ENCODE measurements around the gene UBL7.

DNA sequence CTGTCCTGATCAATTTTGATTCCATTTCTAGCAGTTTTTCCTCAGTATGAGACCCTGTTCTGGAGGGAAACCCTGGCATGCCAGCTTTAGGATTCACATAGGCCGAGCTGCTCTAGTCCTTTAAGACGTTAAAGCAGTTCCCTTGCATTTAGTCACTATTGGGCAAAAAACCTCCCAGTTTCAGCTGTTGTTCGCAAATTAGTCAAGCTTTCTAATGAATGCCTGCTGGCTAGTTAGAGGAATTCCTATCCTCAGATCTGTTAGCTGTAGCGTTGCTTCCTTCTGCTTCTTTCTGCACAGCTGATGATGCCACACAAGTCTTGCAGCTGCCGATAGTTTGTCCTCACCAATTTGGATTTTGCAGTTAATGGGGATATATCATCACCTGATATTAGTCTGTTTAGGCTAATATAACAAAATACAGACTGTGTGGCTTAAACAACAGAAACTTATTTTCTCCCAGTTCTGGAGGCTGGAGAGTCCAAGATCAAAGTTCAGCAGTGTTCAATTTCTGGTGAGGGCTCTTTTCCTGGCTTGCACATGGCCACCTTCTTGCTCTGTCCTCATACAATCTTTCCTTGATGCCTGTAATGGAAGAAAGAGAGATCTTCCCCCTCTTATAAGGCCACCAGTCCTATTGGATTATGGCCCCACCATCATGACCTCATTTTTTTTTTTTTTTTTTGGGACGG, 7.5 kb upstream of the UBL7 start:
- TF ChIP-seq POLR2AphosphoS5 (IDR thresholded peaks at IDR 0.05) (no peak), POLR2A (IDR thresholded peaks at IDR 0.05) (no peak)
- TF ChIP-seq, protein P1, sequence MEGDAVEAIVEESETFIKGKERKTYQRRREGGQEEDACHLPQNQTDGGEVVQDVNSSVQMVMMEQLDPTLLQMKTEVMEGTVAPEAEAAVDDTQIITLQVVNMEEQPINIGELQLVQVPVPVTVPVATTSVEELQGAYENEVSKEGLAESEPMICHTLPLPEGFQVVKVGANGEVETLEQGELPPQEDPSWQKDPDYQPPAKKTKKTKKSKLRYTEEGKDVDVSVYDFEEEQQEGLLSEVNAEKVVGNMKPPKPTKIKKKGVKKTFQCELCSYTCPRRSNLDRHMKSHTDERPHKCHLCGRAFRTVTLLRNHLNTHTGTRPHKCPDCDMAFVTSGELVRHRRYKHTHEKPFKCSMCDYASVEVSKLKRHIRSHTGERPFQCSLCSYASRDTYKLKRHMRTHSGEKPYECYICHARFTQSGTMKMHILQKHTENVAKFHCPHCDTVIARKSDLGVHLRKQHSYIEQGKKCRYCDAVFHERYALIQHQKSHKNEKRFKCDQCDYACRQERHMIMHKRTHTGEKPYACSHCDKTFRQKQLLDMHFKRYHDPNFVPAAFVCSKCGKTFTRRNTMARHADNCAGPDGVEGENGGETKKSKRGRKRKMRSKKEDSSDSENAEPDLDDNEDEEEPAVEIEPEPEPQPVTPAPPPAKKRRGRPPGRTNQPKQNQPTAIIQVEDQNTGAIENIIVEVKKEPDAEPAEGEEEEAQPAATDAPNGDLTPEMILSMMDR (IDR thresholded peaks at IDR 0.05) = no peak
